Adipocyte (in vitro differentiated cells): ENCODE data around the gene PTPRK.

ENCODE experiments used
- DNase-seq: peaks from one replicate; pipeline ENCODE4 v3.0.0-alpha.2; 2015; ENCODE audit warnings: low read depth
- H3K27me3 ChIP-seq: replicated peaks from 2 replicates; pipeline ENCODE4 v1.7.0; 2013; ENCODE audit warnings: mild to moderate bottlenecking, low read length, moderate library complexity; ENCODE audit not compliant: control insufficient read depth, insufficient read depth
- H3K36me3 ChIP-seq: 2 replicates; pipeline ENCODE4 v1.7.0; 2013; ENCODE audit warnings: low read length, mild to moderate bottlenecking, moderate library complexity; ENCODE audit not compliant: control insufficient read depth, insufficient read depth, severe bottlenecking
- H3K4me1 ChIP-seq: 2 replicates; pipeline ENCODE4 v1.7.0; 2013; ENCODE audit warnings: mild to moderate bottlenecking, low read length, moderate library complexity; ENCODE audit not compliant: control insufficient read depth, insufficient read depth
- H3K4me3 ChIP-seq: 2 replicates; pipeline ENCODE4 v1.7.0; 2013; ENCODE audit warnings: mild to moderate bottlenecking, low read length, moderate library complexity
- H3K9ac ChIP-seq: 2 replicates; pipeline ENCODE4 v1.7.0; 2013; ENCODE audit warnings: mild to moderate bottlenecking, low read length, moderate library complexity
- H3K9me3 ChIP-seq: 2 replicates; pipeline ENCODE4 v1.7.0; 2013; ENCODE audit warnings: mild to moderate bottlenecking, low read length, moderate library complexity; ENCODE audit not compliant: control insufficient read depth

The PTPRK gene

DNA sequence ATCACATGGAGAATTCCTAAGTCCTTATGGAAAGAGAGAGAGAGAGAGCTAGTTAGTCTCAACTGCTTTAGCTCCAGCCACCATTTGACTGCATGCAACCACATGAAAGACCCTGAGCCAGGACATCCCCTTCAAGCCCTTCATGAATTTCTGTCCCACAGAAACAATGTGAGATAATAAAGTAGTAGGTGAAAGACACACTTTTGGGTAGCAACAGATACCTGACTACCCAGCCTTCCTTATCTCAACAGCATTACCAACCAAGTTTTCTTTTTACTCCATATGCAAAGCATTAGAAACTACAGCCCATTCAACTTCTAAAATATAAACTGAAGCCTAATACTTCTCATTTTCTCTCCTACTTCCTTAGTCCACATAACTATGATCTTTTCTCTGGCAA, 596.4 kb downstream of the PTPRK start:
- no peaks in the 10 kb centered on the region for H3K36me3 ChIP-seq
- H3K4me3 ChIP-seq: no peak overlapping the region
- H3K4me1 ChIP-seq: no peaks in the 10 kb centered on the region
- no peak for DNase-seq
- H3K27me3 ChIP-seq: no peaks in the 10 kb centered on the region
- no peak overlapping the region for H3K9ac ChIP-seq
- H3K9me3 ChIP-seq: peaks cover 3% of the 10 kb centered on the region

DNA sequence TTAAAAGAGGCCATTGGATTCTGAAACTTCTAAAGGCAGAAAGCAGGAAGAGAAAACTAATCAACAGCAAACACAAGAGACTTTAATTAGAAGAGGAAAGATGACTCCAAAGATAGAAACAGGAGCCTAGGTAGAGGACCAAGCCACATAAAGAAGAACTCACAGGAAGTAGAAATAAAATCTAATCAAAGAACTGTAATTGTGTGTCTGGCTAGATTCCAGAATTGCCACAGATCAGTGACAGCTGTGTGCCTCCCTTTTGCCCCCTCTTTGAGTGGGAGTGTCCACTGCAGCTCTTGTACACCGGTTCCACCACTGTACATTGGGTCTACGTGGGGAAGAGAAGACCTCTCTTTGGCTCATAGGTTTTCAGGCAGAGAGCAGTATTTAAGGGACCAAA, 597.3 kb downstream of the PTPRK start:
- H3K36me3 ChIP-seq: no peaks in the 10 kb centered on the region
- H3K4me3 ChIP-seq: no peak overlapping the region
- H3K27me3 ChIP-seq: no peaks in the 10 kb centered on the region
- no peaks in the 10 kb centered on the region for H3K4me1 ChIP-seq
- no peak for DNase-seq
- H3K9me3 ChIP-seq: peaks cover 3% of the 10 kb centered on the region
- no peak overlapping the region for H3K9ac ChIP-seq

DNA sequence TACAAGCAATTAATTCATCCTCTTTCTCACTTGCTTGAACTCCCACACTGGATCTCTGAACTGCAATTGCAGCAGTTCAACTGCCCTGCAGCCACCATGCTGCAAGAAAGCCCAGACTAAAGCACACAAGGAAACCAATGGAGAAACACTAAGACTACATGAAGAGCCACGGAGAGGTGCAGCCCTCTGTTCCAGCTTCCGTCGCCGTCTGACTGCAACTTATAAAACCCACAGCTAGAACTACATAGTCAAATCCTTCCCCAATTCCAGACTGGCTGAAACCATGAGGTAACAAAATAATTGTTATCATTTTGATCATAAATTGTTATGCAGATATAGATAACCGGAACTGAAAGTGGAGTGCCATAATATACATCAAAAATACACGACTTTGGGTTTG, 598.4 kb downstream of the PTPRK start:
- Histone ChIP-seq H3K27me3 (no peaks in the 10 kb centered on the region), H3K9ac (no peak overlapping the region), H3K4me1 (no peaks in the 10 kb centered on the region), H3K36me3 (no peaks in the 10 kb centered on the region), H3K4me3 (no peak overlapping the region), H3K9me3 (peaks cover 3% of the 10 kb centered on the region)
- no peak for DNase-seq

DNA sequence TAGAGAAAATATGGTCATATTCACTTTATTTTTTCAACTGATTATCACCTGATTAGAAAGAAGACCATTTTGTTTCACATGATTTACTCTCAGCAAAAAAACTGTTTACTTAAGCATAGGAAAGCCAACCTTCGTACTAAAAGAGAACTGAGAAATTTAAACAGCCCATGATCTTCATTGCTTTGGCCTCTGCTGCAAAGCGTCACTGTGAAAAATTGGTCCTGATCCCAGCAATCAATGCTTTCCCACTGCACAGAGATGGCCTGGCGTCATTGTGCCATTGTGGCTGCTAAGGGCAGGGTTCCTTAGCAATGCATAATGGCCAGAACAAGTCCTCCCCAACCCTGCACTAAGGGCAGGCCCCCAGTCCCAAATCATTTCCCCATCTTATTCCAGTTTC, 599.6 kb downstream of the PTPRK start:
- peaks cover 3% of the 10 kb centered on the region for H3K9me3 ChIP-seq
- H3K4me3 ChIP-seq: no peak overlapping the region
- no peaks in the 10 kb centered on the region for H3K4me1 ChIP-seq
- no peaks in the 10 kb centered on the region for H3K36me3 ChIP-seq
- no peak for DNase-seq
- no peaks in the 10 kb centered on the region for H3K27me3 ChIP-seq
- H3K9ac ChIP-seq: no peak overlapping the region
